GM18498 (cell line): ENCODE data around the gene AUTS2.

Experiments
- ATAC-seq: cut with Tn5 transposase; IDR thresholded peaks from one replicate; pipeline ENCODE4 v1.9.1; 2021; ENCODE audit warnings: mild to moderate bottlenecking, moderate library complexity; ENCODE audit not compliant: unreplicated experiment

The AUTS2 gene

DNA sequence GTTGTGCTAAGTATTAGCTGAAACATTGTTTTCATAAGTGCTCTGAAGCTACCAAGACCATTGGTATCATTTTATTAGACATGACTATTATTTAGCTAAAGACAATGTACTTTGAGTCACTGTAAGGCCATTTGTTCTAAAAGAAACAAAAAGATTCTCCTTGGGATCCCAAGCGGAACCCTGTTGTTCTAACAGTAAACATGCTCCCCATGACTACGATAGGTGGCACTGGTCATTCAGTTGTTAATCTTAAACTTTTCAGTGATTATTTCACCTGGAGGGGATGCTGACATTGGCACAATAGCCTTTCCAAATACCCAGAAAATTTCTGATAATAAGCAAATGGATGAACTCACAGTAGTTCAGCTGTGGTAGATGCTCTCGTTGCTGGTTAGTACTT is 715.0 kb downstream of the AUTS2 start:
- no peak for ATAC-seq

DNA sequence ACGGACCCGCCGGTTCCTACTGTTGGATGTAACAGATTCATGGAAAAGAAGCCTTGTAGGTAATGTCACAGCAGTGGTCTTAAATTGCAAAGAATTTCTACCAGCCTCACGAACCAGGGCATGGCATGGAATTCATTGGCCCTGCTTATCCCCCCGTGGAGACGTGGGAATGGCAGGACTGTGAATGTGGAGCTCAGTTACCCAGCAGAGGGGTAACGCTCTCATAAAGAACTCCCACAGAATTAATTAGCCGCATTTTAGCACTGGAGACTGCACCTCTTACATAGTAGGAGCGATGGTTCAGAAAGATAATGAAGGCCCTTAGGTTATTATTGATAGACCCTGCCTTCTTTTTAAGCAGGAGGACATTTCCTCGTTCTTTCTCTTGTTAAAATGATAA is 715.4 kb downstream of the AUTS2 start:
- ATAC-seq, result no peak

DNA sequence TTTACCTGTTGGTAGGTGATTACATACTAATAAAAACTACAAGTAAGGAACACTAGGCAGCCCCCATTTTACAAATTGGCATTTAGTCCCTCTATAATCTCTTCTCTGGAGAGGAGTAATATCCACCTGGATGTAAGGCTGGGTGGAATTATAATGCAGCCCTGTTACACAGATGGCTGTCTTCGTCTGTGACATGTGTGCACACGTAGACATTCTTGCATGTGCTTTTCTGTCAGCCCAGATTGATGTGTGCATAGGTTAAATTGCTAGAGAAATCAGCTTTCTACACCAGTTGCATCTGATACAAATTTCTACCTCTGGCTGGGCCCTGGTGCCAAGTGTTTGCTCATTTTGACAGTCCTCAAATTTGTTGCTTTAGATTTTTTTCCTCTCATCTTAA is 715.9 kb downstream of the AUTS2 start:
- ATAC-seq, result no peak

DNA sequence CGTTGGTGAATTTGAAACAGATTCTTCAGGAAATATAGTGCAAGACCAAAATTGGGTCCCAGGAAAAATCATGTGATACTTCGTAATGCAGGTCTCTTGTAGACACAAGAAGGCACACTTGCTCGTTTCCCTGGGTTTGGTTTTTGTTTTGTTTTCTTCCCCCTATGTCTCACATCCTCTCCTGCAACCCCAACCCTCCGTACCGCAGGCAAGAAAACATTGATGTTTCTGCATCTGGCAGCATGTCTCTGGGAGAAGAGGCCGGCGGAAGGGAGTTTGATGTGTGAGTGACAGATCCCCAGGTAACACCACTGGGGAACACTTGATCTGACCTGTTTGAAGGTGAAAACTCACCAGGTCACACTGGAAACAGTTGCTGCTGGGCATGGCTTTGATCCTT is 718.5 kb downstream of the AUTS2 start:
- no peak for ATAC-seq

DNA sequence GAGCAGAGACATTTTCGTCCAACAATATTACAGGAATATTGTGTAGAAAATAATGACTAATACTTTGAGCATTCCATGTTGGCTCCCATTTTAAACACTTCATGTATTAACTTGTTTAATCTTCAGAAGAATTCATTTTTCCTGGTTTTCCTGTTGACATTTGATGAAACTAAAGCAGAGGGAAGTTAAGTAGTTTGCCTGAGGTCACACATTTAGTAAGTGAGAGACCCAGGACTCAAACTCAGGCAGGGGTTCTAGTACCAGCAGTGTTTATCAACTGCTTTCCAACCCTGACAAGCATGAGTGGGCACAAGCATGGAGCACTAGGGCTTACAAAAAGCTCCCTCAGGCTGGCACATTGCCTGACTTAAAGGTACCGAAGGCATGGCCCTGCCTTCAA is 719.1 kb downstream of the AUTS2 start:
- ATAC-seq, result no peak

DNA sequence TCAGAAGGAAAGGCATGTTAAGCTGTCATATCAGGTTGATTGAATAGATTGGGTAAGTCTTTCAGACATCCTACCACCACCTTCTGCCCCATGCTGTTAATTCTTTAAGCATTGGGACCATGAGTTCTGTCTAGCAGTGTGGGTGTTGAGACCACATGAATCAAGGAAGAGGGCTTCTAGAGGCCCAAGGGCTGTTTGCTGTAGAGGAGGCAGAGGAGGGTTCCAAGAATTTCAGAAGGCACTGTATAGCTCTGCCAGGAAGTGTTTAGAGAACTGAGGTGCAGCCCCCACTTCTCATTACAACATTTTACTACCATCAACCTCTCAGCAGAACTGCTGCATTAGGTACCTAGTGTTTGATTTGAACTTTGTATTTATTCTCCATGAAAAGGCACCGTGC is 720.2 kb downstream of the AUTS2 start:
- no peak for ATAC-seq

DNA sequence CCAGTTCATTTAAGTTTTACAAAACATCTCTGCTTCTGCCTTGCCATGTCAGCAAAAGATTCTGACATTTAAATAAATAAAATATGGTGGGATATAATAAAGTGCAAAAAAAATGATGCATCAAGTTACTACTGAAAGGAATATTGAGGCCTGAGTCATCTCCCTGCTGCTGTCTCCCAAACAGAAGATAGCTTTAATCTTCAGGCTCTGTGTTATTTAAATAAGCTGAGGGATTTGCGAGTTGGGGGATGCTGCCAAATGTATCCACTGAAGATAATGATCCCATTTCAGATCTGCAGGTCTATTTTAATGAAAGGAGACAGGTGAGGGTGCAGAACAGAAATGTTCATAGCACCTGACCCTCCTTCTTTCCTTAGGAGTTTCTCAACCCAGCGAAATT is 720.8 kb downstream of the AUTS2 start:
- no peak for ATAC-seq

DNA sequence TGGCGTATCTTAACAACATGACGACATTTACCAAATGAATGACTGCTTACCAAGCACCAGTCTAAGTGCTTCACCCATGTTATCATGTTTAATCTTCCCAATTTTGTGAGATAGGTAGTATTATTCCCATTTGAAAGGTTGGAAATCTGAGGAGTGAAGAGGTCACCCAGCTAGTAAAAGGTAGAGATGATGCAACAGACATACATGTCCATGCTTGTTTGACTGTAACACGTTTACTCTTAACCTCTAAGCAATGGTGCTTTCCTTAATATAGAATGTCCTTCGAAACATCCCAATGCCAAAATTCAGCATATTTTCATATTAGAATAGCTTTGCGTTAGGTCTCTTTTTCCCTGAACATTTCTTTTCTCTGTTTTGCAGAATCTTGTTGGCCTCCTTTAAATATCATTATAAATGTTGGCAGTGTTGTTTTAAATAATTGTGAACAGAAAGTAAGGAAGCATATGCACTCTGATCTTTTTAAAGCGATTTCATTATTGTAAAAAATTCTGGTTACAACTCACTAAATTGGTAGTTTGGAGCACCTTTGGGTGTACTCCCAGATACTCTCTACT is 722.8 kb downstream of the AUTS2 start:
- no peak for ATAC-seq

DNA sequence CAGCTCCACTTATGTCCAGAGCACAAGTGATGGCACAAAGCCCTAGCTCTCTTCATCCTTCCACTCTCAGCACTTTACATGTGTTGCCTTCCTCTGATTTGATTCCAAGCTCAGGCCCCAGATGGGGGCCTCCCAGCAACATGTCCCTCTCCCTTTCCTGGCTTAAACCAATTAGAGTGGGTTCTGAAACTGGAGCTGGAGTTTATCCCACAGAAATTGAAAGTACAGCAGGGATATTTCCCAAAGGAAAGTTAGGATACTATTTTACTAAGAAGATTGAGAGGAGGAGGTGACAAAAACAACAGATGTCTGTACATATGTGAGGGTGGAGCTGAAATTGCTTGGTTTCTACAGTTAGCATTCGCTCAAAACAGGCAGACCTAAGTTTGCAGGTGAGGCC is 724.6 kb downstream of the AUTS2 start:
- ATAC-seq, result no peak

DNA sequence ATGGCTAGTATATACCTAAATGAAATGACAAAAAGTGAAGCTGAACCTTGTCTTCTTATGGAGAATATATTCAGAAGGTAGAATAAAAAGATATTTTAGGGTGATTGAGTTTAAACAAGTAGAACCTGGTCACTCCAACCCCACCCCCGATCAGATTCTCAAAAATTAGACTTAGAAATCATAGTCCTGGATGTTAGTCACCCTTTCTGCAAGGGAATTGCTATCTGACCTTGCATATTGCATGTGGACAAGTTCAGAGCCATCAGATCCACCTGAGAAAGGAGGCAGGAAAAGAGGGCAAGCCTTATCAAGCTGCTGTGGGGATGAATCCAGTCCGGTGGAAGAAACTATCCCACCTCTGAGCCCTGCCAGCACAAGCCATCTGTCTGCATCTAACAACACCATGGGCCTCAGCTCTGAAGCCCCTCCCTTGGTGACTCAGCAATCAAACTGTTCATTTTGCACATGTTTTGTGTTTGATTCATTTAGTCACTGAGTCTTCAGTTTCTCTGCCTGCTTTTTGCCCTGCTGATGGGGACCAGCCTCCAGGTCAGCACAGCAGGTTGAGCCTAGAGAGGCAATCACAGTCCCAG is 727.3 kb downstream of the AUTS2 start:
- ATAC-seq, result no peak

DNA sequence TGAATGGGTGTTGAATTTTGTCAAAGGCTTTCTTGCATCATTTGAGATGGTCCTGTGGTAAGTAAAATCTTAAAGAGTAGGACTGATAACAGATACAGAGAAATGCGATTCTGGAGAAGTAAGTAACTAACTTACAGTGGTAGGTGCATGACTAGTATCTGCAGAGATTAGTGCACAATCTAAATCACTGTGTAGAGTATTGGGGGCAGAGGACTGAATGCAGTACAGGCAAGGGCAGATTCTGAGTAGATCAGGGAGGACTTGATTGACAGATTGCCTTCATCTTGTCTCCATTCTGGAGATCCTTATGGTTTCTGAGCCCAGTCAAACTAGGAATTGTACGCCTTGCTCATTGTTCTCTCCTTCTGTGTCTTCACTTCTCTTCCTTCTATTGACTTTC is 736.0 kb downstream of the AUTS2 start:
- ATAC-seq, result no peak

DNA sequence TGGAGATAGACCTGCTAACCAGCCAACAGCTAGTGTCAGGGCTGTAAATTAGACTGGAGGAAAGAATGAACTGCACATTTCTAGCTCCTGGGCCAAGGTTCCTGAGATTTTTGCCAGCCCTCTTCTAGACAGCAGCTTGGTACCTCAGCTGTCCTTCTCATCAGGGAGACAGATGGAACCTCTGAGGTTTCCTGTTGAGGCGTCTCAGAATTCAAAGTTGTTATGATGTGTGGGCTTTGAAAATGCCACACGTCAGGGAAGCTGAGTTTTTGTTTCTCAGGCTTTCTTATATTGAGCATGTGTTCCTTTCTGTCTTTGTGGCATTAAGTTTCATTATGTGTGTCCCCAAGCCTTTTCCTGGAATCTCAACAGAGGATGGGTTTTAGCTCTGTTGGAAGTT is 736.6 kb downstream of the AUTS2 start:
- ATAC-seq, result no peak

DNA sequence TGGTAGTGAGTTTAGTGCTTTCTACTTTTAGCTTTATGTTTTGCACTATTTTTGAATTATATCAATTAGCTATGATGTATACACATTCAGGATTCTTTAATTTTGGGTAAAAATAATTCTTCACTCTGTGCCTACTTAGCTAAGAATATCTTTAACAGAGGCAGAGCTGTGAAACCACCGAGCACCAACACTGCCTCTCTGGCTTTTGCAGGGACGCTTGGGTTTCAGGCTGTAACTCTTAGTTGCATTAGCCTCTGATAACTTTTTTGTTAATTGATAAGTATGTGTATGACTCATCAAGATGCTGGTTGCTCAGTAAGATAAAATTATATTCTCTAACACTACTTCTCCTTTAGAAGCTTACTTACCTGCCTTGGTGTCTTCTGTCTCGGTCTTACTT is 738.3 kb downstream of the AUTS2 start:
- no peak for ATAC-seq

DNA sequence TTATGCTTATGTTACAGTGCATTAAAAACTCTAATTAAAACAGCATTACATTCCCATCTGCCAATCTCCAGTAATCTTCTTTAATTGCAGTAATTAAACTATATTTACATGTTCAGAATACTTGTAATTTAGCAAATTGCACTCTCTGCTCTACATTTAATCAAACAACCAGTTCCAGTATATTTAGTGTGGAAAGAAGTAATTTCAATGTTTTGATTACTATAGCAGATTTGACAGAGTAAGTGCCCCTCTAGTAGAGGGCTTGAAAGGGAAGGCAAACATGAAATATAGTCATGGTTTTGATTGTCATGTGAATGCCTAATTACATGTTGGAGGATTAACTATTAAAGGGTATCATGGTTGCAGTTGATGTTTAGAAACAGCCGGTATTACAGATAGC is 739.7 kb downstream of the AUTS2 start:
- ATAC-seq, result no peak

DNA sequence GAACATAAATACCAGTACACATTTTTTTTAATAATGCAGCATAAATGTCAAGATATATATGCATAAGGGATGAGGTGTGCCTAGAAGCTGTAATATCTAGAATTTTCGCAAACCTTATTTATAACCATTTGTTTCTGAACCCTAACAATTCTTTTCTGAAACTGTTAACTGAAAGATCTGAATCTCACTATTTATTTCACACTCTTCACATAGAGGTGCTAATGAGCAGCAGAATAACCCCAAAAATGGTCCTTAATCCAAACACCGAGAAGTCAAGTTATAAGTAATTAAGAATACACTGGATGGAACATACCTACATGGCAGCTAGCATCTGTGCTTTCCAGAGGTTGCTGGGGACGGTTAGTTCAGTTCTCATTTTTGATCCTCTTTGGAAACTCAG is 742.0 kb downstream of the AUTS2 start:
- no peak for ATAC-seq

DNA sequence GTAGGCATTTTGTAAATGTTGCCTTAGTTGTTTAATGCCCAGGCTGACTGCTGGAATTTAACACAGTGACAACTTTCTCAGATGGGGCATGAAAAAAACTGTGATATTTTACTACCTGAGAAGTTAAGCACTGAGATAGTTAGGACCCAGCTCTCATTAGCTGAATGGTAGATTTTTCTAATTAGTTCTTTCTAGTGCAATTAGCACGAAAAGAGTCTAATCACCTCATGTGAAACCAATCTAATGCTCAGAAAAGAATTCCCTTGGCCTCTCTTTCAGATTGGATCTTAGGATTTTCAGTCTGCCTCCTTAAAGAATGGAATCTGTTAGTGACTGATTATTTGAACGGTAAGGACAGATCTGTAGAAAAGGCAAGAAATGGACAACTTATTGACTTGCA is 743.2 kb downstream of the AUTS2 start:
- ATAC-seq, result no peak

DNA sequence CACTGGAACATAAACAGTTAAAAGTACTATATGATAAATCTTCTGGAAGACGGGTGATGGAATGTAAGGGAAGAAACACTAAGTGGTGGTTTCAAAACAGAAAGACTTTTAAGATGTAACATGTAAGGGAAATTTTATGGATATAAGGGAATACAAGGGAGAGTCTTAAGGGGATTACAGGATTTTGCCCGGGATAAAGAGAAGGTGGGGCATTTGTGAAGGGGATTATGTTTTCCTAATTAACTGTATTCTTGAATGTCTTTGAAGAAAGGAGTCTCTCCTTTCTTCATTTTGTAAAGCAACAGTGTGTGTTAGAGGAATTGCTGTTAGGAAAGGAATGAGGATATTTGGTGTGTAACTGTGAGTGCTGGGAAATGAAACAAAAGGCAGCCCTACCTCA is 745.2 kb downstream of the AUTS2 start:
- no peak for ATAC-seq

DNA sequence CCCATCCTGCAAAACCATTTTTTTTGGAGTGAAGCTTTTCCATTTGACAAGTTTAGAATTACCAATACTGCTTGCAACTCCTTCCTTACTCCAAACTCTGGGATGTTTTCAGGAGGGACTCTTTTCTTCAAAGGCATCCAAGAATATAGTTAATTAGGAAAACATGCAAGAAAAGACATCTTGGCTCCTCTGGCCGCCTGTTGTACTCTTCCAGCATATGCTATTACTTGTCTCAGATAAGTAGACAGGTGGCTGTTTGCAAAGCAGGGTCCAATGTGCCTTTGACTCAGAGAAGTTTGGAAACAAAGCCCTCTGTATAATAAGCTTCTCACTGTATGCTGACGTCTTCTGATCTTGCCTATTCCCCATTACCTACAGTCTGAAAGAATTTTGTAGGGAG is 746.5 kb downstream of the AUTS2 start:
- no peak for ATAC-seq

DNA sequence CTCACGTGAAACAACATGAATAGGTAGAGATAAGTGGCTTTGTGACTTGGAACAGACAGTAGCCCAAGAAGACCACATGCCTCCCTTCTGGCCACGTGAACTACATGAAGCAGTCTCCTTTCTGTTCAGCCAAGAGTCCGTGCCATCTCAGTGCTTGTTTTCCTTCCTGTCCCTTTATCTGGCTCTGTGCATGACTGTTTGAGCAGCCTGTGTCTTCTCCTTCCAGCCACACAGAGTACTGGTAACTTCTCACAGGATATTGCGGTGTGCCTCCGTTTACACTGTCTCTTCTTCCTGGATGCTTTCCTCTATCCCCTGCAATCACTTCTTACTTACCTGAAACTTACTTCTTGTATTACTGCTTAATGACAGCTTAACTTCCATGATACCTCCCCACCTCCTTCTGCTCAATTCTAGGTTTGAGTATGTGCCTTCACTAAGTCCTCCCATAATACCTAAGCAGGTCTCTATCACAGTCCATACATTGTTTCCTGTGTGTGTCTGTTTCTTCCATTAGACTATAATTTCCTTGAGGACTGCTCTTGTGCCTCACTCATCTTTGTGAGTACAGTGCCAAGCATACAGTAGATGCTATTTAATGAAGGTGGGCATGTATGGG is 748.7 kb downstream of the AUTS2 start:
- no peak for ATAC-seq

DNA sequence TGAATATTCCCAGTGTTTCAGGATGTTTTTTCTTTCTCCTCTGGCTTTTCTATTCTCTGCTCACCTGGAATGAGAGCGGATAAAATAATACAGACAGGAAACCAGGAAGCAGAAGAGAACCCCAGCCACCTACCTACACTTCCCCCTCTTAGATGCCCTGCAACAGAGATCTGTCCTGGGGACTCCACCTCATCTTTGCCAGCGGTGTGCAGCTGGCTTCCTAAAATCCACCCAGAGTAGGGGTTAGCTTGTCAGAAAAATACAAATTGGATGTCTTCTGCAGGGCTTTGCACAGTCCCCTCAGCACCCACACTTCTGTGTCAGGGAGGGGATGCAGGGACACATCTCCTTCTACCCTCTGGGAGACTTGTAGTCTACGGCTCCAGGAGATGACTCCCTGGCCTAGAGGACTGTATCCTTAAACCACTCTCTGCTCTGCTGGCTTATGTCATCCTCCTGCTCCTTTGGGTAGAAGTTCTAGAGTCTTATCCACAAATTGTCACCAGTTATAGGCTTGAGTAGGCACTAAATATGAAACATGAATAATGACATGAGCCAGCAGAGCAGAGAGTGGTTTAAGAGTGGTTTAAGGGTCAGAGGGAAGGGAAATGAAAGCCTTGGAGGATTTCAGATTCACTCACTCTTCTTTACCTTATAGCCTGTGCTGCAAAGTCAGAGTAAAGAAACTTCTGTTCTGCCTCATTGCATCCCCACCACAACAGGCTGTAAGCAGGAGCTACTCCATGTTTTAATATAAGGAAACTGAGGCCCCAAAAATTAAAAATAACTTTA is 749.4 kb downstream of the AUTS2 start:
- peak; percentile 97 for ATAC-seq

DNA sequence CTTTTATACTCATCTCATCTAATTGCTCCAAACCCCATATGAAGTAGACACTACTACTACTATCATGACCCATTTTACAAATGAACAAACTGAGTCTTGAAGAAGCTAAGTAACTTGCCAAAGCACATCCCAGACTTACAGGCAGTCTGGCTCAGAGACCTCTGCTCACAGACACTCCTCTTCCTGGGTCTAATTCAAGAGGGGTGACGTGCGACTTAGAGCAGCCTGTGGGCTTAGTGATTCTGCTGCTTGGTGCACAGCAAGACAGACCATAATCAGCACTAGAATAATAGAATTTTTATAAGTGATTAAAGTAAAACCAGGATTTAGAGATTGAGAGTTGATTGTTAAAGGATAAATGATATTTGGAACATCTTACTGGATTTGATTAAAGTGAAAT is 750.8 kb downstream of the AUTS2 start:
- ATAC-seq, result no peak

DNA sequence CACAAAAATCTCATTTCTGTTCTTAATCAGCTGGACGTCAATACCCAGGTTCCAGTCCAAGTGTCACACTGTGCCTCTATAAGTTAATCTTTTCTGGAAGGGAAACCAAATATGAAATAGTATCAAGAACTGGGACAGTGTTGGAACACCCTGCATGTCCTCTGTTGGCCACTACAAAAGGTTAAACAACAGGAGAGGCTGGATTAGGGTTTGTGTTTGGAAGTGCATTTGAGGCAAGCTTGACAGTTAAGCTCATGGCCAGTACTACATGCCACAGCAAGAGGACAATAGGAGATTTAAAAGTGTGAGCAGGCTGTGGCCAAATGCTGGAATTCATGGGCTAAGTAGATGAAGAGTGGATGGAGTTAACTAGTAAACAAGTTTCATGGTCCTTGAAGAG is 751.5 kb downstream of the AUTS2 start:
- ATAC-seq, result no peak
